PC-9 (cell line): ENCODE data around the gene CLDN7. TPM values are rescaled to one million over a fixed set of nuclear protein-coding genes. Genes with fewer than 3 reads are reported as not detected.
A peak's percentile ranks its signal among the peaks of the same experiment; 100 is the strongest.

ENCODE experiments used
- BruUV-seq: library from RNA; stranded (reverse); fragments of 400-500 nt; replicated peaks from 2 replicates; lab custom pipeline; 2021; lab: Mats Ljungman, UMichigan
- CTCF ChIA-PET: fragments of 300-600 bp; sonication (Branson Sonifier 250); formaldehyde crosslinking; loops from one replicate; lab custom pipeline; 2022; ENCODE audit warnings: antibody characterized with exemption; lab: Charles Lee
- POLR2A ChIA-PET: fragments of 300-600 bp; sonication (Branson Sonifier 250); formaldehyde crosslinking; loops from one replicate; lab custom pipeline; 2022; ENCODE audit warnings: antibody characterized with exemption; ENCODE audit not compliant: unreplicated experiment; lab: Charles Lee
- DNase-seq, 2 experiments: peaks; one replicate each; pipeline versions ENCODE4 v3.0.0 to v3.0.0-alpha.2; 2015 to 2022; ENCODE audit warnings: mixed read lengths in 1 of 2
- H2AFZ ChIP-seq: fragments of 200-600 bp; sonication (generic); 2 replicates; pipeline ENCODE4 v1.8.1; 2017; ENCODE audit warnings: antibody characterized with exemption
- H3F3A ChIP-seq: fragments of 200-600 bp; sonication (generic); 2 replicates; pipeline ENCODE4 v1.8.1; 2017; ENCODE audit warnings: antibody characterized with exemption, mild to moderate bottlenecking, low read depth; ENCODE audit not compliant: insufficient read depth
- H3K27ac ChIP-seq: fragments of 200-600 bp; sonication (generic); 2 replicates; pipeline ENCODE4 v1.6.1; 2016; ENCODE audit warnings: mixed run types
- H3K27me3 ChIP-seq: fragments of 200-600 bp; sonication (generic); 2 replicates; pipeline ENCODE4 v1.6.1; 2016; ENCODE audit warnings: low read depth, mixed run types; ENCODE audit not compliant: insufficient read depth
- H3K36me3 ChIP-seq: fragments of 200-600 bp; sonication (generic); 2 replicates; pipeline ENCODE4 v1.6.1; 2016; ENCODE audit warnings: low read depth, mixed run types
- H3K4me1 ChIP-seq: fragments of 200-600 bp; sonication (generic); replicated peaks from 2 replicates; pipeline ENCODE4 v1.6.1; 2016; ENCODE audit warnings: mixed run types; ENCODE audit not compliant: insufficient read depth
- H3K4me2 ChIP-seq: fragments of 200-600 bp; sonication (generic); 2 replicates; pipeline ENCODE4 v1.6.1; 2017; ENCODE audit warnings: mixed run types
- H3K4me3 ChIP-seq: fragments of 200-600 bp; sonication (generic); 2 replicates; pipeline ENCODE4 v1.6.1; 2016; ENCODE audit warnings: mixed run types
- H3K79me2 ChIP-seq: fragments of 200-600 bp; sonication (generic); 2 replicates; pipeline ENCODE4 v1.6.1; 2017; ENCODE audit warnings: low read depth, mixed run types
- H3K9me2 ChIP-seq: fragments of 200-600 bp; sonication (generic); 2 replicates; pipeline ENCODE4 v1.8.1; 2017; ENCODE audit warnings: mild to moderate bottlenecking; ENCODE audit not compliant: insufficient read depth
- H3K9me3 ChIP-seq: fragments of 200-600 bp; sonication (generic); 2 replicates; pipeline ENCODE4 v1.8.1; 2016; ENCODE audit warnings: low read depth; ENCODE audit not compliant: insufficient read depth
- H4K20me1 ChIP-seq: fragments of 200-600 bp; sonication (generic); 2 replicates; pipeline ENCODE4 v1.8.1; 2017; ENCODE audit not compliant: insufficient read depth
- EZH2 ChIP-seq: fragments of 200-600 bp; sonication (generic); IDR thresholded peaks from 2 replicates; pipeline ENCODE4 v1.8.0; 2017; ENCODE audit warnings: antibody characterized with exemption, low read depth
- intact Hi-C: fragments of 100-400 bp; cut with micrococcal nuclease; formaldehyde crosslinking; loops from one replicate; pipeline ENCODE4 v1.10.0; 2022; ENCODE audit not compliant: unreplicated experiment
- total RNA-seq: library from RNA; stranded (reverse); gene quantifications from 2 replicates; pipeline ENCODE4 v1.2.3, GENCODE V29; 2021
- TF ChIP-seq, protein P1 (sequence below): fragments of 200-600 bp; sonication (generic); conservative IDR thresholded peaks from 2 replicates; pipeline ENCODE4 v1.6.1; 2017; ENCODE audit warnings: mixed run types, antibody characterized with exemption, mild to moderate bottlenecking, moderate library complexity

Gene CLDN7
- total RNA-seq, 1 experiment from 2014 or later: 390 TPM

DNA sequence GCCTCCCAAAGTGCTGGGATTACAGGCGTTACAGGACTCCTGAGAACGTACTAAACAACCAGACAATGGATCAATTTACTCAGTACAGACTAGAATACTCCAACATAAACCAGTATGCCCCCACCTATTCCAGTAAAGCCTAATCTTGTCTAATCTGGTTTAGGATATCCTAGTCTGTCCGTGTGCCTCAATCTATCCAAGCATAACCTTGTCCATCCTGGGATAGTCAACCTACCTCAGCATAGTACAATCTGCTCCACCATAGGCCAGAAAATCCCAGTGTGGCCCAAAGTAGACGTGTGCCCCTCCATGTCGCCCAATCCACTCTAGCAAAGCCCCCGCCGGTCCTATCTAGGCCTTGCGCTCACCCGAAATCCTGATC is 28.6 kb downstream of the CLDN7 start:
- Histone ChIP-seq H3K4me1 (peaks cover 38% of the 10 kb centered on the region), H3K27ac (peak overlapping the region; percentile 57), H3K9me3 (no peaks in the 10 kb centered on the region), H3K79me2 (peaks cover 80% of the 10 kb centered on the region), H3K36me3 (peaks cover 38% of the 10 kb centered on the region), H3K27me3 (no peaks in the 10 kb centered on the region), H3K9me2 (no peaks in the 10 kb centered on the region), H3F3A (peaks cover 40% of the 10 kb centered on the region), H2AFZ (peak overlapping the region; percentile 91), H3K4me2 (peak overlapping the region; percentile 97), H4K20me1 (peaks cover 32% of the 10 kb centered on the region), H3K4me3 (peak overlapping the region; percentile 82)
- DNase-seq: no peak
- intact Hi-C loops: no loop called here
- BruUV-seq: TSS peak; percentile 24
- ChIA-PET POLR2A (interaction anchor here (0.6 to 1.5 kb wide), 3 partner anchors 13 to 394 kb away, joined by 4 to 10 read pairs (median 5); partner anchors contain the start of genes ACADVL, DLG4 and SAT2), CTCF (no interaction called here)
- TF ChIP-seq EZH2: no peak
- TF ChIP-seq, protein P1, sequence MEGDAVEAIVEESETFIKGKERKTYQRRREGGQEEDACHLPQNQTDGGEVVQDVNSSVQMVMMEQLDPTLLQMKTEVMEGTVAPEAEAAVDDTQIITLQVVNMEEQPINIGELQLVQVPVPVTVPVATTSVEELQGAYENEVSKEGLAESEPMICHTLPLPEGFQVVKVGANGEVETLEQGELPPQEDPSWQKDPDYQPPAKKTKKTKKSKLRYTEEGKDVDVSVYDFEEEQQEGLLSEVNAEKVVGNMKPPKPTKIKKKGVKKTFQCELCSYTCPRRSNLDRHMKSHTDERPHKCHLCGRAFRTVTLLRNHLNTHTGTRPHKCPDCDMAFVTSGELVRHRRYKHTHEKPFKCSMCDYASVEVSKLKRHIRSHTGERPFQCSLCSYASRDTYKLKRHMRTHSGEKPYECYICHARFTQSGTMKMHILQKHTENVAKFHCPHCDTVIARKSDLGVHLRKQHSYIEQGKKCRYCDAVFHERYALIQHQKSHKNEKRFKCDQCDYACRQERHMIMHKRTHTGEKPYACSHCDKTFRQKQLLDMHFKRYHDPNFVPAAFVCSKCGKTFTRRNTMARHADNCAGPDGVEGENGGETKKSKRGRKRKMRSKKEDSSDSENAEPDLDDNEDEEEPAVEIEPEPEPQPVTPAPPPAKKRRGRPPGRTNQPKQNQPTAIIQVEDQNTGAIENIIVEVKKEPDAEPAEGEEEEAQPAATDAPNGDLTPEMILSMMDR: no peak

DNA sequence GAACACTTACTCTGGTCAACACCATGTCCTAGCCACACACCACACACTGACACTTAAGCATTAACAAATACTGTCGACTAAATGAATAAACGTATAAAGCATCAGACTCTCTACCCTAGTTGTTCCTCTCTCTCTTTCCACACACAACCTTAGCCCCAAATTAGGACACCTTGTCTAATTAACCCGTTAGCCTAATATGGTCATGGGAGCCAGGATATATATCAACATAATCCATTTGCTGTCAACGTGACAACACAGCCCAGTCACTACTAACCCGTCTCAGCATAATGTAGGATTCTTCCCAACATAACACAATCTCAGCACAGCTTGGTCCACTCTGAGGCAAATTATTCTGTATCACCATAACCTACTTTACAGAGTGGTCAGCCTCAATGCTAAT is 30.2 kb downstream of the CLDN7 start:
- BruUV-seq: no TSS peak
- peaks cover 34% of the 10 kb centered on the region for H3K4me1 ChIP-seq
- DNase-seq: no peak
- H3K36me3 ChIP-seq: peaks cover 36% of the 10 kb centered on the region
- ChIA-PET POLR2A (no interaction called here), CTCF (no interaction called here)
- peak overlapping the region; percentile 82; the same call in 1 of the 2 replicates for H3K4me3 ChIP-seq
- H2AFZ ChIP-seq: no peak overlapping the region
- TF ChIP-seq EZH2: no peak
- TF ChIP-seq, protein P1: no peak
- no peak overlapping the region for H3K27ac ChIP-seq
- peaks cover 43% of the 10 kb centered on the region for H3F3A ChIP-seq
- H3K27me3 ChIP-seq: no peaks in the 10 kb centered on the region
- intact Hi-C loops: no loop called here
- peaks cover 28% of the 10 kb centered on the region for H4K20me1 ChIP-seq
- H3K9me2 ChIP-seq: no peaks in the 10 kb centered on the region
- peaks cover 69% of the 10 kb centered on the region for H3K79me2 ChIP-seq
- H3K4me2 ChIP-seq: peak overlapping the region; percentile 97
- no peaks in the 10 kb centered on the region for H3K9me3 ChIP-seq

DNA sequence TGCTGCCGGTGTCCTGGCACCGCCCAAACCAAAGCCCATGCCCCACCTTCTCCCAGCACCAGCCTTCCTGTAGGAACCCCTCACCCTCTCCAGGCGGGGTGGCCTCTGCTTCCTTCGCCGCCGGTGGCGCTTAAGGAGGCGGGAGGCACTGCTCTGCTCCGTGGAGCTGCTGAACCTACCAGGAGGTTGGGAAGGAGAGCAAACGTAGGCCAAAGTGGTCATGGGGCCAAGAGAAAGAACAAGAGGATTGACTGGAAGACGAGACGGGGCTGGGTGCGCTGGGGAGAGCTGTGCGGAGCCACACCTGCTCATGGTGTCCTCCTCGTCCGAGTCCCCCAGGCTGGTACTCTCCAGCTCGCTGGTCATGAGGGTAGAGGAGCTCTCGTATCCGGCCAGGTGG is 32.8 kb downstream of the CLDN7 start:
- Histone ChIP-seq H3K4me1 (peaks cover 22% of the 10 kb centered on the region), H3K27me3 (no peaks in the 10 kb centered on the region), H2AFZ (no peak overlapping the region), H3K4me2 (no peak overlapping the region), H3K36me3 (peaks cover 16% of the 10 kb centered on the region; the same call in 1 of the 2 replicates), H4K20me1 (peaks cover 20% of the 10 kb centered on the region), H3K9me3 (no peaks in the 10 kb centered on the region), H3K9me2 (no peaks in the 10 kb centered on the region), H3F3A (peaks cover 39% of the 10 kb centered on the region), H3K27ac (no peak overlapping the region), H3K79me2 (peaks cover 44% of the 10 kb centered on the region), H3K4me3 (no peak overlapping the region)
- no peak for DNase-seq
- no peak for TF ChIP-seq EZH2
- TF ChIP-seq, protein P1: no peak
- CTCF ChIA-PET: no interaction called here
- BruUV-seq: no TSS peak
- intact Hi-C loops: no loop called here
- POLR2A ChIA-PET: interaction anchor here (0.8 kb wide), 1 partner anchor 9 kb away, joined by 3 read pairs; no protein-coding TSS in a partner anchor
